ENCODE data around the gene PDIA2.

Gene PDIA2

GRCh38 chr16:280991-281659, 1.8 kb upstream of the PDIA2 start:
- TF ChIP-seq CTCF (IDR thresholded peaks at IDR 0.05; ENCODE audit: low read depth, low read length) = no peak
- H3K4me3 ChIP-seq (ENCODE audit: low read depth, low read length) = peak overlapping the region; percentile 53

GRCh38 chr16:281660-282255, 1.2 kb upstream of the PDIA2 start:
- H3K27me3 ChIP-seq = peaks cover 4% of the 10 kb centered on the region; the same call in 1 of the 2 replicates
- peaks cover 12% of the 10 kb centered on the region for H3K36me3 ChIP-seq
- no peaks in the 10 kb centered on the region for H3K4me1 ChIP-seq
- no peak for TF ChIP-seq CTCF (IDR thresholded peaks at IDR 0.05; ENCODE audit: low read depth, low read length)
- peak overlapping the region; percentile 53; the same call in 1 of the 2 replicates for H3K4me3 ChIP-seq (ENCODE audit: low read depth, low read length)
- DNase-seq = peak; percentile 13
- H3K9me3 ChIP-seq = no peaks in the 10 kb centered on the region

More at GRCh38 chr16:280991-281659, 1.8 kb upstream of the PDIA2 start:
- no peaks in the 10 kb centered on the region for H3K9me3 ChIP-seq
- H3K36me3 ChIP-seq = peaks cover 7% of the 10 kb centered on the region
- peaks cover 4% of the 10 kb centered on the region; the same call in 1 of the 2 replicates for H3K27me3 ChIP-seq
- H3K4me1 ChIP-seq = no peaks in the 10 kb centered on the region
- no peak for DNase-seq

GRCh38 chr16:282491-282890, 473 bp upstream of the PDIA2 start:
- H3K4me3 ChIP-seq (ENCODE audit: low read depth, low read length) = peak overlapping the region; percentile 54; the same call in 1 of the 2 replicates
- H3K4me1 ChIP-seq = no peaks in the 10 kb centered on the region
- peaks cover 4% of the 10 kb centered on the region; the same call in 1 of the 2 replicates for H3K27me3 ChIP-seq
- H3K9me3 ChIP-seq = no peaks in the 10 kb centered on the region
- no peak for TF ChIP-seq CTCF (IDR thresholded peaks at IDR 0.05; ENCODE audit: low read depth, low read length)
- DNase-seq = no peak
- peaks cover 19% of the 10 kb centered on the region for H3K36me3 ChIP-seq

- TF ChIP-seq CTCF (IDR thresholded peaks at IDR 0.05; ENCODE audit: low read depth, low read length) = no peak
- DNase-seq = no peak
- H3K9me3 ChIP-seq = no peaks in the 10 kb centered on the region
- no peaks in the 10 kb centered on the region for H3K4me1 ChIP-seq
- H3K4me3 ChIP-seq (ENCODE audit: low read depth, low read length) = peak overlapping the region; percentile 54
- H3K27me3 ChIP-seq = peaks cover 4% of the 10 kb centered on the region; the same call in 1 of the 2 replicates
- peaks cover 30% of the 10 kb centered on the region for H3K36me3 ChIP-seq
These were observed 1.5 kb downstream of the PDIA2 start for GRCh38 chr16:284204-285120.

- DNase-seq = no peak
- Histone ChIP-seq H3K4me3 (ENCODE audit: low read depth, low read length) (no peak overlapping the region), H3K36me3 (peaks cover 30% of the 10 kb centered on the region)
These were observed 2.4 kb downstream of the PDIA2 start for GRCh38 chr16:285146-286055.

More at GRCh38 chr16:285146-286055, 2.4 kb downstream of the PDIA2 start:
- H3K4me1 ChIP-seq = no peaks in the 10 kb centered on the region
- no peaks in the 10 kb centered on the region; the same call in 1 of the 2 replicates for H3K27me3 ChIP-seq
- TF ChIP-seq CTCF (IDR thresholded peaks at IDR 0.05; ENCODE audit: low read depth, low read length) = no peak
- H3K9me3 ChIP-seq = no peaks in the 10 kb centered on the region
